Measurements from ENCODE around the gene ANTXR2.

Gene ANTXR2

GRCh38 chr4:79869597-79870237 lies 203.3 kb downstream of the ANTXR2 start:
- DNase-seq (ENCODE audit: low spot score) (no peak), ATAC-seq (ENCODE audit: low read depth) (no peak)
- H3K4me3 ChIP-seq (ENCODE audit: severe bottlenecking): no peak overlapping the region

GRCh38 chr4:79865201-79865597 lies 207.8 kb downstream of the ANTXR2 start:
- ATAC-seq (ENCODE audit: low read depth) (peak; percentile 60; the same call in 2 of the 3 replicates), DNase-seq (ENCODE audit: low spot score) (no peak)
- no peak overlapping the region for H3K4me3 ChIP-seq (ENCODE audit: severe bottlenecking)
- H3K4me1 ChIP-seq (ENCODE audit: insufficient read depth, poor library complexity, severe bottlenecking): no peaks in the 10 kb centered on the region
- H3K9me3 ChIP-seq (ENCODE audit: severe bottlenecking): no peaks in the 10 kb centered on the region
- no peak overlapping the region for H3K27ac ChIP-seq (ENCODE audit: poor library complexity, severe bottlenecking)
- no peaks in the 10 kb centered on the region for H3K27me3 ChIP-seq (ENCODE audit: insufficient read depth, poor library complexity, severe bottlenecking)
- no peaks in the 10 kb centered on the region for H3K36me3 ChIP-seq (ENCODE audit: low read depth)
- TF ChIP-seq CTCF (IDR thresholded peaks at IDR 0.05; ENCODE audit: poor library complexity, severe bottlenecking): no peak

More at GRCh38 chr4:79869597-79870237, 203.3 kb downstream of the ANTXR2 start:
- no peaks in the 10 kb centered on the region for H3K27me3 ChIP-seq (ENCODE audit: insufficient read depth, poor library complexity, severe bottlenecking)
- no peak for TF ChIP-seq CTCF (IDR thresholded peaks at IDR 0.05; ENCODE audit: poor library complexity, severe bottlenecking)
- H3K36me3 ChIP-seq (ENCODE audit: low read depth): no peaks in the 10 kb centered on the region
- no peaks in the 10 kb centered on the region for H3K4me1 ChIP-seq (ENCODE audit: insufficient read depth, poor library complexity, severe bottlenecking)
- H3K9me3 ChIP-seq (ENCODE audit: severe bottlenecking): no peaks in the 10 kb centered on the region
- H3K27ac ChIP-seq (ENCODE audit: poor library complexity, severe bottlenecking): no peak overlapping the region

GRCh38 chr4:79864500-79865200 lies 208.4 kb downstream of the ANTXR2 start:
- Histone ChIP-seq H3K36me3 (ENCODE audit: low read depth) (no peaks in the 10 kb centered on the region), H3K9me3 (ENCODE audit: severe bottlenecking) (no peaks in the 10 kb centered on the region), H3K27me3 (ENCODE audit: insufficient read depth, poor library complexity, severe bottlenecking) (no peaks in the 10 kb centered on the region), H3K27ac (ENCODE audit: poor library complexity, severe bottlenecking) (no peak overlapping the region), H3K4me3 (ENCODE audit: severe bottlenecking) (no peak overlapping the region), H3K4me1 (ENCODE audit: insufficient read depth, poor library complexity, severe bottlenecking) (no peaks in the 10 kb centered on the region)
- no peak for TF ChIP-seq CTCF (IDR thresholded peaks at IDR 0.05; ENCODE audit: poor library complexity, severe bottlenecking)
- ATAC-seq (ENCODE audit: low read depth) (no peak), DNase-seq (ENCODE audit: low spot score) (no peak)

GRCh38 chr4:79863333-79863732 lies 209.7 kb downstream of the ANTXR2 start:
- no peak overlapping the region for H3K27ac ChIP-seq (ENCODE audit: poor library complexity, severe bottlenecking)
- H3K27me3 ChIP-seq (ENCODE audit: insufficient read depth, poor library complexity, severe bottlenecking): no peaks in the 10 kb centered on the region
- no peaks in the 10 kb centered on the region for H3K4me1 ChIP-seq (ENCODE audit: insufficient read depth, poor library complexity, severe bottlenecking)
- DNase-seq (ENCODE audit: low spot score) (no peak), ATAC-seq (ENCODE audit: low read depth) (no peak)
- no peaks in the 10 kb centered on the region for H3K36me3 ChIP-seq (ENCODE audit: low read depth)
- H3K9me3 ChIP-seq (ENCODE audit: severe bottlenecking): no peaks in the 10 kb centered on the region
- H3K4me3 ChIP-seq (ENCODE audit: severe bottlenecking): no peak overlapping the region
- no peak for TF ChIP-seq CTCF (IDR thresholded peaks at IDR 0.05; ENCODE audit: poor library complexity, severe bottlenecking)

- H3K4me3 ChIP-seq (ENCODE audit: severe bottlenecking): no peak overlapping the region
- no peak overlapping the region for H3K27ac ChIP-seq (ENCODE audit: poor library complexity, severe bottlenecking)
- no peak for TF ChIP-seq CTCF (IDR thresholded peaks at IDR 0.05; ENCODE audit: poor library complexity, severe bottlenecking)
- H3K4me1 ChIP-seq (ENCODE audit: insufficient read depth, poor library complexity, severe bottlenecking): no peaks in the 10 kb centered on the region
- no peaks in the 10 kb centered on the region for H3K9me3 ChIP-seq (ENCODE audit: severe bottlenecking)
- H3K36me3 ChIP-seq (ENCODE audit: low read depth): no peaks in the 10 kb centered on the region
- no peak for ATAC-seq (ENCODE audit: low read depth)
- DNase-seq (ENCODE audit: low spot score): no peak
- no peaks in the 10 kb centered on the region for H3K27me3 ChIP-seq (ENCODE audit: insufficient read depth, poor library complexity, severe bottlenecking)
These were observed 210.2 kb downstream of the ANTXR2 start for GRCh38 chr4:79862821-79863220.
